HG03354 (cell line): Measurements from ENCODE around the gene OOSP4A.
"Not testable (repeated sequence)": the region's sequence is repeated elsewhere in the genome, so short reads cannot be mapped to it uniquely, and the experiment has no call there.

Source experiments
- ATAC-seq: cut with Tn5 transposase; IDR thresholded peaks from one replicate; pipeline ENCODE4 v1.9.1; 2021; ENCODE audit warnings: mild to moderate bottlenecking; ENCODE audit not compliant: unreplicated experiment, poor library complexity, severe bottlenecking

Gene OOSP4A

DNA sequence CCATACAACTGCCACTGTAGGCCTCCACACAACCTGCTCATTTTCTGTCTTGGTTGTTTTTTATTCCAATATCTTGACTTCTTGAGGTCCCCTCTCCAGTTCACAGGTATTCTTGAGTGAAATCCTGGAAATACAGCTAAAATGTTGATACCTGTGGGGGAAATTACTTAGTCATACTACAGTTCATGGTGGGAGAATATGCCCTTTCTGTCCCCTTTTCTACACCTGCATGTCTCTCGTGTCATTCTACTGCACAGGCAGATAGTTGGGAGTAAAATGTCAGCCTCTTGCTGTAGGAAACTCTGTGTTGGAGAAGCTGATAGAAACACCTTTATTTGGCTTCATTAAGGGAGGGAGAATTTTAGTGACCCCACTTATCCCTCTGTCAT, 4.6 kb downstream of the OOSP4A start:
- no peak for ATAC-seq

- ATAC-seq: no peak
Measured at GRCh38 chr11:59973097-59973496, 9.3 kb downstream of the OOSP4A start.

GRCh38 chr11:59981106-59981770, 17.4 kb downstream of the OOSP4A start:
- no peak for ATAC-seq

DNA sequence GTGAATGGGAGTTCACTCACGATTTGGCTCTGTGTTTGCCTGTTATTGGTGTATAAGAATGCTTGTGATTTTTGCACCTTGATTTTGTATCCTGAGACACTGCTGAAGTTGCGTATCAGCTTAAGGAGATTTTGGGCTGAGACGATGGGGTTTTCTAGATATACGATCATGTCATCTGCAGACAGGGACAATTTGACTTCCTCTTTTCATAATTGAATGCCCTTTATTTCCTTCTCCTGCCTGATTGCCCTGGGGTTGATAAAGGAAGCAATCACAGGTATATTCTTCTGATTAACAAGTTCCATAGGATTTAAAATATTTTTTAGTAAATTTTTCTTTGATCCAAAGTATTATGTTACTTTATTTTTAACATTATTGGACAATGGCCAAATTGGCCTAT, 18.2 kb downstream of the OOSP4A start:
- not testable (repeated sequence) for ATAC-seq

DNA sequence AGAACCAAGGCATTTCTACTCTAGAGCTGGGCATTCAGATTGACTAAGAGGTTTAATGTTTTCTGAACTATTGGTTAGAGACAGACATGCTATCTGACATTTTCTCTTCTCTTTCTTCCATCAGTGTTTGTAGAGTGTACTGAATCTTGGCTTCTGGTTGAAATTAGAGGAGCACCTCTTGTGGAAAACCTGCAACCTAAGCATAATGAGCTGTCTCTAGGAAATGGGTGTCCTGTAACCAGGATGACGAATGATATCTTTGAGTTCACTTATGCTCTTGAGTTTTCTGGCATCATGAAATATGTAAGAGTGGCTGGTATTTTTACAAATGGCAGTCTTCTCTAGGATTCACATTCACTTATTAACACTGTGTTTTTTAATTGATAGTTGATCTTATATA, 19.4 kb downstream of the OOSP4A start:
- no peak for ATAC-seq

DNA sequence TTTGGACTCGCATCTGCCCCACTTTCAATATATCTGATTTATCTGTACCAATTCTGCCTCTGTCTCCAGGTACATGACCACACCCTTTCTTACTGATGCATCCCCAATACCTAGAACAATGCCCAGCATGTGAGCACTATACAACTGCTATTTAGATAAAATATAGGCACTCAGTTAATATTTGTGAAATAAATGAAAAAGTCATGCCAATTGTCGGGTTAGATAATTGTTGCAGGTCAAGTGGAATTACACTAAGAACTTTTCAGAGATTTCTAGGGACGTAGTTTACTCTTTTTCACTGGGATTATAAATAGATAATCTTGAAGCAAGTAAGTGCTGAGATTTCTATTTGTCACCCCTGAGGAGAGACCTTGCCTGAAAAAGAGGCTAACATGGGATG, 20.5 kb downstream of the OOSP4A start:
- no peak for ATAC-seq

- no peak for ATAC-seq
Measured at GRCh38 chr11:59990421-59990820, 26.6 kb downstream of the OOSP4A start.

GRCh38 chr11:59992425-59992824, 28.6 kb downstream of the OOSP4A start:
- no peak for ATAC-seq

DNA sequence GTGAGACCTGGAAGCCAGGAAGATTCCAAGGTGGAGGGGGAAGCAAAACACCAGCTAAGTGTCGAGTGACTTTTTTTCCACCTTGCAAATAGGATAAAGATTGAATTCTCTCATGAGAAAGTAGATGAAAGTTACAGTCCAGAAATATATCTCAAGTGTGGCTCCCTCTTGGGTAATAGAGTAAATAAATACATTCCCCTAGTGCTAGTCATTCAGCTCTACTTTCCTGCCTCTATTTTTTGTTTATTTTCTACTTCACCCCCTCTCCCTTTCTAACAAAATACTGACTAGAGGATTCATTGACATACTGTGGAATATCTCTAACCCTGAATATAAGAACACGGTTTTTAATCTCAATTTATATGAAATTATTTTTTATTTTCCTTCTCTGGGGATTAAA, 34.0 kb downstream of the OOSP4A start:
- ATAC-seq: no peak

DNA sequence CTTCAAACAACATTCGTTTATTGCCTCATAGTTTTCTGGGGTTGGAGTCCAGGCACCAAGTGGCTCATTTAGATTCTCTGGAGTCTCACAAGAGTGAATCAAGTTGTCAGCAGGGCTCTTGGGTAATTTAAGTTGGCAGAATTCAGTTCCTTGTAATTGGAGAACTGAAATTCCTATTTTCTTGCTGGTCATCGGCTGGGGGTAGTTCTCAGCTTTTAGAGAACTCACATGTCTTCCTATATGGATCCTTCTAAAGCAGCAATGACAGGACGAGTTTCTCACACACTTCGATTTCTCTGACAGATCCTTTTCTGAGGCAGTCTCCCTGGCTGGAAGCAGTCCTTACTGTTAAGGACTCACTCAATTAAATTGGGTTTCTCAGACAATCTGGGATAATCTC, 35.9 kb downstream of the OOSP4A start:
- no peak for ATAC-seq

- ATAC-seq: no peak
Measured at GRCh38 chr11:60003729-60004128, 39.9 kb downstream of the OOSP4A start.

DNA sequence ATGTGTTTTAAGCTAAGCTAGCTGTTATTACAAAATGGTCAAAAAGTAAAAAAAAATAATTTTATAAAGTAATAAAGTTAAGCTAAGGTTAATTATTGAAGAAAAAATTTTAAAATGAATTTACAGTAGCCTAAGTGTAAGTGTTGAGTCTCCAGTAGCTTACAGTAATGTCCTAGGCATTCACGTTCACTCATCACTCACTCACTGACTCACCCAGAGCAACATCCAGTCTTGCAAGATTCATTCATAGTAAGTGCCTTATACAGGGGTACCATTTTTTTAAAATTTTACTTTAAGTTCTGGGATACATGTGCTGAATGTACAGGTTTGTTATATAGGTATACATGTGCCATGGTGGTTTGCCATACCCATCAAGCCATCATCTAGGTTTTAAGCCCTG, 41.5 kb downstream of the OOSP4A start:
- ATAC-seq: no peak

DNA sequence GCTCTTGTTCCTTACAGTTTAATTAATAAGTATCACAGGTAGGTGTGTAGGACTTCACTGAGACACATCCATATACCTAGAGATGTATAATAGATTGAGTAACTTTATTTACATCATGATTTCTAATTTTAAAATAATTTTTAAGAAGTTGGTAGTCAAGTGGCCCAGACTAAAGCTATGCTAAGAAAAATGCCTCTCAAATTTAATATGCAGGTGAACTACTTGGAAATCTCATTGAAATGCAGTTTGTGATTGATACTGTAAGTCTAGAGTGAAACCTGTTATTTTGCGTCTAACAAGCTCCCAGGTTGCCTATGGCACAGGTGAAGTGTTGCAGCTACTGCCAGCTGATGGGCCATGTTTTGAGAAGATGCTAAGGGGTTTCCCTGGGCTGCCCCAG, 53.0 kb downstream of the OOSP4A start, which contains the start of gene OOSP4B:
TSS of gene OOSP4B (plus strand) at position 301 of the 400 bp plus-strand sequence.
- ATAC-seq: no peak

DNA sequence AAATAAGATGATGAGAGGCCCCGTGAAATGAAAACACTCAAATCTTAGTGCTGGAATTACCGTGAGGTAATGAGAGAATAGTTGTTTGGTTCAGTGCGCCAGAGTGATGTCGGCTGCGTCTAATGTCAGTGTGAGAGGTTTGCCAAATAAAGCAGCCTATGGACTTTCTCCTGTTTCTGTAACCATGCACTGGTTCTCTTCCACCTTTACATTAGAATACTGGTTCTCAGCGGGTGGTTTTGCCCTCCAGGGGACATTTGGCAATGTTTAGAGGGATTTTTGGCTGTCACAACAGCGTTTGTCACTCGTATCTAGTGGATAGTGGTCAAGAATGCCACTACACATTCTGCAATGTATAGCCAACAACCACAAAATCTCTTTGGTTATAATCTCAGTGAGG, 54.2 kb downstream of the OOSP4A start:
- no peak for ATAC-seq
